Activated CD4-positive, CD25-positive, alpha-beta regulatory T cell treated with anti-CD3 and anti-CD28 coated beads, Interleukin-2, amount 50 U/mL, for 16 hours (primary cell): ENCODE measurements around the gene TRIM47.
A peak's percentile ranks its signal among the peaks of the same experiment; 100 is the strongest.
"Not testable (repeated sequence)": the region's sequence is repeated elsewhere in the genome, so short reads cannot be mapped to it uniquely, and the experiment has no call there.

Source experiments
- DNase-seq: peaks from one replicate; pipeline ENCODE4 v3.0.0-alpha.2; 2020; ENCODE audit warnings: low read depth, low spot score

Gene TRIM47

GRCh38 chr17:75891605-75892555 lies 13.5 kb upstream of the TRIM47 start:
- DNase-seq = no peak

GRCh38 chr17:75891022-75891604 lies 12.7 kb upstream of the TRIM47 start:
- DNase-seq = no peak

- no peak for DNase-seq
Measured at GRCh38 chr17:75889454-75889853, 11.1 kb upstream of the TRIM47 start.

GRCh38 chr17:75888484-75888883 lies 10.1 kb upstream of the TRIM47 start:
- no peak for DNase-seq

GRCh38 chr17:75885860-75886259 lies 7.5 kb upstream of the TRIM47 start:
- DNase-seq = not testable (repeated sequence)

GRCh38 chr17:75885431-75885830 lies 7.0 kb upstream of the TRIM47 start:
- no peak for DNase-seq

- DNase-seq = no peak
Measured at GRCh38 chr17:75881678-75882454, 3.5 kb upstream of the TRIM47 start.

GRCh38 chr17:75880266-75880665 lies 1.9 kb upstream of the TRIM47 start:
- DNase-seq = no peak

- DNase-seq = no peak
Measured at GRCh38 chr17:75877752-75878173, 618 bp downstream of the TRIM47 start.

- DNase-seq = no peak
Measured at GRCh38 chr17:75876938-75877751, 1.2 kb downstream of the TRIM47 start.

GRCh38 chr17:75876190-75876937 lies 2.0 kb downstream of the TRIM47 start:
- DNase-seq = peak; percentile 44

GRCh38 chr17:75875940-75876189 lies 2.5 kb downstream of the TRIM47 start:
- DNase-seq = no peak

- no peak for DNase-seq
Measured at GRCh38 chr17:75875182-75875939, 3.0 kb downstream of the TRIM47 start.

GRCh38 chr17:75874323-75875181 lies 3.8 kb downstream of the TRIM47 start:
- no peak for DNase-seq

- DNase-seq = no peak
Measured at GRCh38 chr17:75873587-75874322, 4.6 kb downstream of the TRIM47 start.

- no peak for DNase-seq
Measured at GRCh38 chr17:75872434-75873351, 5.7 kb downstream of the TRIM47 start.

GRCh38 chr17:75870228-75870627 lies 8.2 kb downstream of the TRIM47 start:
- DNase-seq = not testable (repeated sequence)
